HFFc6 (cell line): ENCODE data around the gene BCAT1. TPM values are rescaled to one million over a fixed set of nuclear protein-coding genes. Genes with fewer than 3 reads are reported as not detected.
A peak's percentile ranks its signal among the peaks of the same experiment; 100 is the strongest.
"Not testable (repeated sequence)": the region's sequence is repeated elsewhere in the genome, so short reads cannot be mapped to it uniquely, and the experiment has no call there.

Experiments
- DNase-seq: peaks from one replicate; pipeline ENCODE4 v3.0.0-alpha.2; 2018
- H3K27ac Mint-ChIP-seq: 2 replicates; pipeline ENCODE4 v1.8.0; 2020; ENCODE audit warnings: mild to moderate bottlenecking, mixed read lengths
- H3K27me3 Mint-ChIP-seq: 2 replicates; pipeline ENCODE4 v1.8.0; 2021; ENCODE audit warnings: mild to moderate bottlenecking, moderate library complexity, mixed read lengths; ENCODE audit not compliant: insufficient read depth
- H3K36me3 Mint-ChIP-seq: 2 replicates; pipeline ENCODE4 v1.8.0; 2021; ENCODE audit warnings: low read depth, mixed read lengths
- H3K4me1 Mint-ChIP-seq: 2 replicates; pipeline ENCODE4 v1.8.0; 2020; ENCODE audit warnings: low read depth, mixed read lengths
- H3K4me3 Mint-ChIP-seq: 2 replicates; pipeline ENCODE4 v1.8.0; 2020; ENCODE audit warnings: mild to moderate bottlenecking, moderate library complexity, mixed read lengths
- H3K9me3 Mint-ChIP-seq: 2 replicates; pipeline ENCODE4 v1.8.0; 2020; ENCODE audit warnings: mild to moderate bottlenecking, mixed read lengths
- CTCF ChIP-seq: fragments of 200-600 bp; sonication (generic); IDR thresholded peaks from 2 replicates; pipeline ENCODE4 v1.5.0; 2021; ENCODE audit warnings: antibody characterized with exemption, mild to moderate bottlenecking
- total RNA-seq, 6 experiments: library from RNA; stranded (reverse); fragmentation: NEBNext Ultra II Directional; extraction: Animal tissue kit (Norgen Biotek cat#: 25700); gene quantifications; 2 replicates in 1 of 6; 3 replicates in 5 of 6; pipeline ENCODE4 v1.2.3, GENCODE V29; 2021

BCAT1 gene
- total RNA-seq, 6 experiments from 2014 or later: 156 to 180 (median 173) TPM

GRCh38 chr12:24928131-24928530 lies 20.8 kb downstream of the BCAT1 start:
- no peak for DNase-seq
- Mint-ChIP-seq H3K36me3 (peaks cover 37% of the 10 kb centered on the region), H3K9me3 (peaks cover 10% of the 10 kb centered on the region), H3K4me1 (peaks cover 70% of the 10 kb centered on the region), H3K27me3 (no peaks in the 10 kb centered on the region; the same call in 1 of the 2 replicates), H3K27ac (no peak overlapping the region), H3K4me3 (no peak overlapping the region)
- no peak for TF ChIP-seq CTCF

DNA sequence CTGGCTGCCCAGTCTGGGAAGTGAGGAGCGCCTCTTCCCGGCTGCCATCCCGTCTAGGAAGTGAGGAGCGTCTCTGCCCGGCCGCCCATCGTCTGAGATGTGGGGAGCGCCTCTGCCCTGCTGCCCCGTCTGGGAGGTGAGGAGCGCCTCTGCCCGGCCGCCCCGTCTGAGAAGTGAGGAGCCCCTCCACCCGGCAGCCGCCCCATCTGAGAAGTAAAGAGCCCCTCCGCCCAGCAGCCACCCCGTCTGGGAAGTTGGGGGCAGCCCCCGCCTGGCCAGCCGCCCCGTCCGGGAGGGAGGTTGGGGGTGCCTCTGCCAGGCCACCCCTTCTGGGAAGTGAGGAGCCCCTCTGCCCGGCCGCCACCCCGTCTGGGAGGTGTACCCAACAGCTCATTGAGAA lies 22.8 kb downstream of the BCAT1 start:
- not testable (repeated sequence) for H3K9me3 Mint-ChIP-seq, H3K27me3 Mint-ChIP-seq, H3K27ac Mint-ChIP-seq, H3K4me3 Mint-ChIP-seq, DNase-seq
- Mint-ChIP-seq H3K36me3 (peaks cover 29% of the 10 kb centered on the region), H3K4me1 (peaks cover 77% of the 10 kb centered on the region)

- no peak for TF ChIP-seq CTCF
- H3K4me1 Mint-ChIP-seq: peaks cover 75% of the 10 kb centered on the region
- H3K27ac Mint-ChIP-seq: peak overlapping the region; percentile 82
- H3K27me3 Mint-ChIP-seq: no peaks in the 10 kb centered on the region
- no peak for DNase-seq
- H3K36me3 Mint-ChIP-seq: peaks cover 9% of the 10 kb centered on the region
- peak overlapping the region; percentile 23 for H3K4me3 Mint-ChIP-seq
- H3K9me3 Mint-ChIP-seq: no peaks in the 10 kb centered on the region
These were observed 26.8 kb downstream of the BCAT1 start for GRCh38 chr12:24922090-24922489.

GRCh38 chr12:24921251-24922038 lies 27.5 kb downstream of the BCAT1 start:
- peak; percentile 74 for DNase-seq
- Mint-ChIP-seq H3K4me1 (peaks cover 71% of the 10 kb centered on the region), H3K9me3 (no peaks in the 10 kb centered on the region), H3K4me3 (peak overlapping the region; percentile 23), H3K27ac (peak overlapping the region; percentile 82), H3K36me3 (peaks cover 5% of the 10 kb centered on the region; the same call in 1 of the 2 replicates), H3K27me3 (no peaks in the 10 kb centered on the region)
- no peak for TF ChIP-seq CTCF

GRCh38 chr12:24920141-24920540 lies 28.8 kb downstream of the BCAT1 start:
- no peaks in the 10 kb centered on the region for H3K9me3 Mint-ChIP-seq
- no peak for TF ChIP-seq CTCF
- H3K27ac Mint-ChIP-seq: peak overlapping the region; percentile 82
- H3K4me3 Mint-ChIP-seq: peak overlapping the region; percentile 36; the same call in 1 of the 2 replicates
- H3K36me3 Mint-ChIP-seq: peaks cover 5% of the 10 kb centered on the region; the same call in 1 of the 2 replicates
- H3K4me1 Mint-ChIP-seq: peaks cover 75% of the 10 kb centered on the region
- no peak for DNase-seq
- H3K27me3 Mint-ChIP-seq: no peaks in the 10 kb centered on the region

DNA sequence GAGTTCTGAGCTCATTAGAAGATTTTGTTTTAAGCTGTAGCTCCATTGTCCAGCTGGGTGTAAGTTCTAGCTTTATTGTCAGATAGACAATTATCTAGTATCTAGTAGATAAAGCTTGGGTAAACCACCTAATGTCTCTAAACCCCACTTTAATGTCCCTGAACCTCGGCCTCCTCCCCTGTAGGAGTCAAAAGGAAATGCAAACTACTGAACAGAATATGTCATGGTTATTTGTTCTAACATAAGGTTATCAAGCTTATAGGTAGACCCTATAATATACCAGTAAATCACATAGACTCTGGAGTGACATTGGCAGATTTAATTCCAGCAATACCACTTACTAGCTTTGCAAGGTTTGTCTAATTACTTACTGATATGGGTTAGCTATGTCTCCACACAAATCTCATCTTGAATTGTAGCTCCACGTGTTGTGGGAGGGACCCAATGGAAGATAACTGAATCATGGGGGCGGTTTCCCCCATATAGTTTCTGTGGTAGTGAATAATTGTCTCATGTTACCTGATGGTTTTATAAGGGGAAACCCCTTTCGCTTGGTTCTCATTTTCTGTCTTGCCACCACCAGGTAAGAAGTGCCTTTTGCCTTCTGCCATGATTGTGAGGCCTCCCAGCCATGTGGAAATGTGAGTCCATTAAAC lies 29.4 kb downstream of the BCAT1 start:
- Mint-ChIP-seq H3K4me3 (no peak overlapping the region), H3K9me3 (no peaks in the 10 kb centered on the region), H3K36me3 (peaks cover 6% of the 10 kb centered on the region; the same call in 1 of the 2 replicates), H3K4me1 (peaks cover 75% of the 10 kb centered on the region), H3K27ac (peak overlapping the region; percentile 21; the same call in 1 of the 2 replicates), H3K27me3 (no peaks in the 10 kb centered on the region)
- no peak for TF ChIP-seq CTCF
- DNase-seq: no peak
